Activated CD8-positive, alpha-beta memory T cell treated with anti-CD3 and anti-CD28 coated beads for 36 hours (primary cell): ENCODE results near the gene RBM26. TPM values are rescaled to one million over a fixed set of nuclear protein-coding genes. Genes with fewer than 3 reads are reported as not detected.

ENCODE experiments used
- CTCF ChIA-PET: fragments of 350-600 bp; sonication (Branson Sonifier 250); formaldehyde crosslinking; loops from one replicate; lab custom pipeline; 2021; ENCODE audit warnings: antibody characterized with exemption; lab: Charles Lee
- POLR2A ChIA-PET: fragments of 350-600 bp; sonication (Branson Sonifier 250); formaldehyde crosslinking; loops from one replicate; lab custom pipeline; 2021; ENCODE audit warnings: antibody characterized with exemption; lab: Charles Lee
- total RNA-seq, 2 experiments: library from RNA; stranded (reverse); gene quantifications; one replicate each; pipeline ENCODE4 v1.2.3, GENCODE V29; 2021

Gene RBM26
- total RNA-seq, result 10 to 100 TPM; 64.4 to 64.7 TPM

- POLR2A ChIA-PET, result interaction anchor here (1.0 to 2.3 kb wide), 5 partner anchors 9 to 75 kb away, joined by 3 to 14 read pairs (median 3); partner anchors contain the start of gene NDFIP2
- CTCF ChIA-PET, result interaction anchor here (0.9 to 2.1 kb wide), 5 partner anchors 12 to 75 kb away, joined by 3 to 6 read pairs (median 3); no protein-coding TSS in a partner anchor
Measured at GRCh38 chr13:79405831-79406596, at the start of gene RBM26. Gene RBM26, minus strand, starts transcription at chr13:79406255. Its CDS starts 481 bp downstream, at chr13:79405774.

- ChIA-PET CTCF (interaction anchor here (1.2 to 1.5 kb wide), 2 partner anchors 10 to 50 kb away, joined by 3 to 4 read pairs; partner anchors contain the start of gene RBM26), POLR2A (no interaction called here)
Measured at GRCh38 chr13:79455331-79455730, 49.3 kb upstream of the RBM26 start.

- POLR2A ChIA-PET, result interaction anchor here (1.2 to 2.2 kb wide), 3 partner anchors 30 to 46 kb away, joined by 3 to 34 read pairs (median 3); partner anchors contain the start of genes NDFIP2 and RBM26
- CTCF ChIA-PET, result interaction anchor here (1.7 to 1.9 kb wide), 2 partner anchors 29 to 50 kb away, joined by 3 to 7 read pairs; partner anchors contain the start of gene NDFIP2
Measured at GRCh38 chr13:79452239-79452913, 46.3 kb upstream of the RBM26 start.

GRCh38 chr13:79451500-79451962, 45.5 kb upstream of the RBM26 start:
- POLR2A ChIA-PET, result interaction anchor here (1.2 to 2.2 kb wide), 3 partner anchors 31 to 46 kb away, joined by 3 to 34 read pairs (median 3); partner anchors contain the start of genes NDFIP2 and RBM26

GRCh38 chr13:79450110-79450509, 44.1 kb upstream of the RBM26 start:
- POLR2A ChIA-PET, result interaction anchor here (1.0 kb wide), 1 partner anchor 31 kb away, joined by 3 read pairs; the partner anchor contains the start of gene NDFIP2
- CTCF ChIA-PET, result interaction anchor here (0.5 kb wide), 1 partner anchor 21 kb away, joined by 4 read pairs; no protein-coding TSS in a partner anchor

More at GRCh38 chr13:79451500-79451962, 45.5 kb upstream of the RBM26 start:
- CTCF ChIA-PET, result interaction anchor here (1.0 to 1.9 kb wide), 3 partner anchors 27 to 50 kb away, joined by 3 to 7 read pairs (median 3); partner anchors contain the start of gene NDFIP2

GRCh38 chr13:79448413-79448812, 42.4 kb upstream of the RBM26 start:
- ChIA-PET POLR2A (no interaction called here), CTCF (no interaction called here)

- POLR2A ChIA-PET, result no interaction called here
Measured at GRCh38 chr13:79447741-79448140, 41.7 kb upstream of the RBM26 start.

GRCh38 chr13:79447141-79447540, 41.1 kb upstream of the RBM26 start:
- ChIA-PET POLR2A (interaction anchor here (1.8 kb wide), 1 partner anchor 34 kb away, joined by 6 read pairs; the partner anchor contains the start of gene NDFIP2), CTCF (interaction anchor here (1.1 to 2.3 kb wide), 2 partner anchors 24 to 34 kb away, joined by 3 to 7 read pairs; no protein-coding TSS in a partner anchor)

More at GRCh38 chr13:79447741-79448140, 41.7 kb upstream of the RBM26 start:
- CTCF ChIA-PET, result interaction anchor here (1.1 kb wide), 1 partner anchor 25 kb away, joined by 3 read pairs; no protein-coding TSS in a partner anchor

GRCh38 chr13:79445968-79446645, 40.1 kb upstream of the RBM26 start:
- ChIA-PET CTCF (interaction anchor here (0.8 to 2.3 kb wide), 4 partner anchors 8 to 96 kb away, joined by 3 to 7 read pairs (median 4); no protein-coding TSS in a partner anchor), POLR2A (interaction anchor here (1.8 kb wide), 1 partner anchor 35 kb away, joined by 6 read pairs; the partner anchor contains the start of gene NDFIP2)

- ChIA-PET CTCF (no interaction called here), POLR2A (interaction anchor here (0.7 kb wide), 1 partner anchor 74 kb away, joined by 7 read pairs; no protein-coding TSS in a partner anchor)
Measured at GRCh38 chr13:79442706-79443105, 36.7 kb upstream of the RBM26 start.

- CTCF ChIA-PET, result no interaction called here
- POLR2A ChIA-PET, result no interaction called here
Measured at GRCh38 chr13:79442221-79442620, 36.2 kb upstream of the RBM26 start.

GRCh38 chr13:79440958-79441528, 35.0 kb upstream of the RBM26 start:
- CTCF ChIA-PET, result interaction anchor here (1.2 kb wide), 1 partner anchor 101 kb away, joined by 3 read pairs; no protein-coding TSS in a partner anchor
- POLR2A ChIA-PET, result no interaction called here

GRCh38 chr13:79439275-79439674, 33.2 kb upstream of the RBM26 start:
- CTCF ChIA-PET, result no interaction called here
- POLR2A ChIA-PET, result no interaction called here

- CTCF ChIA-PET, result no interaction called here
- POLR2A ChIA-PET, result no interaction called here
Measured at GRCh38 chr13:79435561-79435990, 29.5 kb upstream of the RBM26 start.

- ChIA-PET POLR2A (no interaction called here), CTCF (no interaction called here)
Measured at GRCh38 chr13:79434556-79434955, 28.5 kb upstream of the RBM26 start.

GRCh38 chr13:79432992-79433391, 26.9 kb upstream of the RBM26 start:
- CTCF ChIA-PET, result interaction anchor here (1.3 kb wide), 1 partner anchor 109 kb away, joined by 3 read pairs; no protein-coding TSS in a partner anchor
- POLR2A ChIA-PET, result no interaction called here

- POLR2A ChIA-PET, result no interaction called here
- CTCF ChIA-PET, result interaction anchor here (1.3 kb wide), 1 partner anchor 110 kb away, joined by 3 read pairs; no protein-coding TSS in a partner anchor
Measured at GRCh38 chr13:79432086-79432485, 26.0 kb upstream of the RBM26 start.

- ChIA-PET CTCF (interaction anchor here (0.8 to 1.6 kb wide), 2 partner anchors 21 to 52 kb away, joined by 3 to 4 read pairs; partner anchors contain the start of gene NDFIP2), POLR2A (no interaction called here)
Measured at GRCh38 chr13:79429309-79429708, 23.3 kb upstream of the RBM26 start.
